A673 (cell line): ENCODE measurements around the gene RABGAP1L. TPM values are rescaled to one million over a fixed set of nuclear protein-coding genes. Genes with fewer than 3 reads are reported as not detected.
"Not testable (repeated sequence)": the region's sequence is repeated elsewhere in the genome, so short reads cannot be mapped to it uniquely, and the experiment has no call there.

Experiments used
- BruUV-seq: library from RNA; stranded (reverse); fragments of 400-500 nt; replicated peaks from 2 replicates; lab custom pipeline; 2021; lab: Mats Ljungman, UMichigan
- CTCF ChIA-PET: fragments of 300-600 bp; sonication (Branson Sonifier 250); formaldehyde crosslinking; loops from one replicate; lab custom pipeline; 2022; ENCODE audit warnings: antibody characterized with exemption; lab: Charles Lee
- POLR2A ChIA-PET: fragments of 300-600 bp; sonication (Branson Sonifier 250); formaldehyde crosslinking; loops from one replicate; lab custom pipeline; 2022; ENCODE audit warnings: antibody characterized with exemption; ENCODE audit not compliant: low non-redundant PET; lab: Charles Lee
- DNase-seq: peaks from one replicate; pipeline ENCODE4 v3.0.0-alpha.2; 2015; ENCODE audit warnings: low spot score
- H3K27ac ChIP-seq: fragments of 200-600 bp; sonication (generic); 2 replicates; pipeline ENCODE4 v1.5.1; 2016; ENCODE audit warnings: mixed run types, low read depth, mild to moderate bottlenecking, mixed read lengths, antibody characterized with exemption, low read length; ENCODE audit not compliant: poor library complexity, severe bottlenecking
- H3K27me3 ChIP-seq: fragments of 200-600 bp; sonication (generic); replicated peaks from 2 replicates; pipeline ENCODE4 v1.6.1; 2017; ENCODE audit warnings: mixed run types, low read depth, mild to moderate bottlenecking, mixed read lengths, antibody characterized with exemption, low read length; ENCODE audit not compliant: insufficient read depth, poor library complexity
- H3K36me3 ChIP-seq: fragments of 200-600 bp; sonication (generic); 2 replicates; pipeline ENCODE4 v1.6.1; 2016; ENCODE audit warnings: mixed run types, mild to moderate bottlenecking, mixed read lengths, antibody characterized with exemption, low read length; ENCODE audit not compliant: insufficient read depth, poor library complexity, severe bottlenecking
- H3K4me1 ChIP-seq: fragments of 200-600 bp; sonication (generic); 2 replicates; pipeline ENCODE4 v1.6.1; 2017; ENCODE audit warnings: mixed run types, mild to moderate bottlenecking, mixed read lengths, antibody characterized with exemption, low read length; ENCODE audit not compliant: insufficient read depth, poor library complexity, severe bottlenecking
- H3K4me3 ChIP-seq: fragments of 200-600 bp; sonication (generic); 2 replicates; pipeline ENCODE4 v1.5.1; 2016; ENCODE audit warnings: low read depth, mixed run types, mild to moderate bottlenecking, mixed read lengths, low read length; ENCODE audit not compliant: poor library complexity, severe bottlenecking
- H3K9me3 ChIP-seq: fragments of 200-600 bp; sonication (generic); 2 replicates; pipeline ENCODE4 v1.6.1; 2016; ENCODE audit warnings: mixed run types, low read depth, mild to moderate bottlenecking, mixed read lengths, antibody characterized with exemption, low read length; ENCODE audit not compliant: poor library complexity, severe bottlenecking
- EZH2 ChIP-seq: fragments of 200-600 bp; sonication (generic); IDR thresholded peaks from 2 replicates; pipeline ENCODE4 v1.6.1; 2017; ENCODE audit warnings: borderline replicate concordance, low read depth, mild to moderate bottlenecking, mixed read lengths, antibody characterized with exemption, low read length; ENCODE audit not compliant: poor library complexity, severe bottlenecking
- intact Hi-C: fragments of 100-400 bp; cut with micrococcal nuclease; formaldehyde crosslinking; loops from one replicate; pipeline ENCODE4 v1.10.0; 2022; ENCODE audit not compliant: unreplicated experiment
- total RNA-seq: library from RNA; stranded (reverse); gene quantifications from 2 replicates; pipeline ENCODE4 v1.2.3, GENCODE V29; 2021
- TF ChIP-seq, protein P1 (sequence below): fragments of 300-800, 200-600 bp; sonication (generic); conservative IDR thresholded peaks from 2 replicates; pipeline ENCODE4 v1.5.1; 2017; ENCODE audit warnings: low read depth, mild to moderate bottlenecking, antibody characterized with exemption, low read length, moderate library complexity, mixed read lengths

RABGAP1L gene
- total RNA-seq, 1 experiment from 2014 or later, result 19.3 TPM

GRCh38 chr1:174841747-174842146 is 682.4 kb downstream of the RABGAP1L start:
- H3K9me3 ChIP-seq, result no peaks in the 10 kb centered on the region
- no peaks in the 10 kb centered on the region for H3K4me1 ChIP-seq
- H3K27me3 ChIP-seq, result no peaks in the 10 kb centered on the region
- intact Hi-C loops, result no loop called here
- no peaks in the 10 kb centered on the region for H3K36me3 ChIP-seq
- no peak overlapping the region for H3K4me3 ChIP-seq
- H3K27ac ChIP-seq, result no peak overlapping the region
- no TSS peak for BruUV-seq
- no peak for DNase-seq
- ChIA-PET CTCF (no interaction called here), POLR2A (no interaction called here)
- TF ChIP-seq, protein P1, sequence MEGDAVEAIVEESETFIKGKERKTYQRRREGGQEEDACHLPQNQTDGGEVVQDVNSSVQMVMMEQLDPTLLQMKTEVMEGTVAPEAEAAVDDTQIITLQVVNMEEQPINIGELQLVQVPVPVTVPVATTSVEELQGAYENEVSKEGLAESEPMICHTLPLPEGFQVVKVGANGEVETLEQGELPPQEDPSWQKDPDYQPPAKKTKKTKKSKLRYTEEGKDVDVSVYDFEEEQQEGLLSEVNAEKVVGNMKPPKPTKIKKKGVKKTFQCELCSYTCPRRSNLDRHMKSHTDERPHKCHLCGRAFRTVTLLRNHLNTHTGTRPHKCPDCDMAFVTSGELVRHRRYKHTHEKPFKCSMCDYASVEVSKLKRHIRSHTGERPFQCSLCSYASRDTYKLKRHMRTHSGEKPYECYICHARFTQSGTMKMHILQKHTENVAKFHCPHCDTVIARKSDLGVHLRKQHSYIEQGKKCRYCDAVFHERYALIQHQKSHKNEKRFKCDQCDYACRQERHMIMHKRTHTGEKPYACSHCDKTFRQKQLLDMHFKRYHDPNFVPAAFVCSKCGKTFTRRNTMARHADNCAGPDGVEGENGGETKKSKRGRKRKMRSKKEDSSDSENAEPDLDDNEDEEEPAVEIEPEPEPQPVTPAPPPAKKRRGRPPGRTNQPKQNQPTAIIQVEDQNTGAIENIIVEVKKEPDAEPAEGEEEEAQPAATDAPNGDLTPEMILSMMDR, result no peak
- no peak for TF ChIP-seq EZH2

- H3K27ac ChIP-seq, DNase-seq, BruUV-seq, H3K4me1 ChIP-seq, CTCF ChIA-PET, intact Hi-C loops, H3K36me3 ChIP-seq, POLR2A ChIA-PET, H3K4me3 ChIP-seq, H3K27me3 ChIP-seq, H3K9me3 ChIP-seq: not testable (repeated sequence)
Measured at GRCh38 chr1:174848593-174849560, 689.6 kb downstream of the RABGAP1L start.

- H3K9me3 ChIP-seq, result no peaks in the 10 kb centered on the region
- ChIA-PET POLR2A (no interaction called here), CTCF (no interaction called here)
- H3K27me3 ChIP-seq, result no peaks in the 10 kb centered on the region
- TF ChIP-seq EZH2, result no peak
- TF ChIP-seq, protein P1, result no peak
- no peak overlapping the region for H3K4me3 ChIP-seq
- DNase-seq, result no peak
- no peaks in the 10 kb centered on the region for H3K36me3 ChIP-seq
- intact Hi-C loops, result no loop called here
- H3K4me1 ChIP-seq, result no peaks in the 10 kb centered on the region
- H3K27ac ChIP-seq, result no peak overlapping the region
- no TSS peak for BruUV-seq
Measured at GRCh38 chr1:174850726-174851125, 691.4 kb downstream of the RABGAP1L start.
